Stimulated activated CD4-positive, alpha-beta T cell treated with anti-CD3 and anti-CD28 coated beads, Interleukin-12 subunit alpha, Interleukin-12 subunit beta, amount 100 ng/mL, for 4 hours (primary cell): ENCODE data around the gene LRIG3.
"Not testable (repeated sequence)": the region's sequence is repeated elsewhere in the genome, so short reads cannot be mapped to it uniquely, and the experiment has no call there.

Experiments used
- DNase-seq: peaks from one replicate; pipeline ENCODE4 v3.0.0-alpha.2; 2020

LRIG3 gene

DNA sequence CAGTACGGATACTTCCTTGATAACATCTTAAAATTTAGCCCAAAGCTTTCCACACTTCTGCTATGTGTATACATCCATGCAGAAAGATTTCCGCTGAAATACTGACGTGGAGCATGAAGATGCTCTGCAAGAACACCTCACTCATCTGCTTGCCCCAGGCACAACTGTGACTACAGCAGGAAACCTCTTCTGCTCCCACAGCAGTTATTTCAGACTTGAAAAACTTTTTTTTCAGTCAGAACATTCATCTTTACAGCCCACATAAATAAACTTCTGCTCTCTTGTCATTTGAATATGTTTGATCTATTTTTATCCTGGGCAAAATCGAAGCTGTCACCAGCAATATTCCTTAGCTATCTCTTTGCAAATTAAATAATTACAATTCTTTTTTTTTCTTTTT lies 6.8 kb upstream of the LRIG3 start:
- no peak for DNase-seq

- no peak for DNase-seq
Observed at GRCh38 chr12:58926586-58926985, 6.3 kb upstream of the LRIG3 start.

GRCh38 chr12:58925751-58926150 lies 5.4 kb upstream of the LRIG3 start:
- no peak for DNase-seq

DNA sequence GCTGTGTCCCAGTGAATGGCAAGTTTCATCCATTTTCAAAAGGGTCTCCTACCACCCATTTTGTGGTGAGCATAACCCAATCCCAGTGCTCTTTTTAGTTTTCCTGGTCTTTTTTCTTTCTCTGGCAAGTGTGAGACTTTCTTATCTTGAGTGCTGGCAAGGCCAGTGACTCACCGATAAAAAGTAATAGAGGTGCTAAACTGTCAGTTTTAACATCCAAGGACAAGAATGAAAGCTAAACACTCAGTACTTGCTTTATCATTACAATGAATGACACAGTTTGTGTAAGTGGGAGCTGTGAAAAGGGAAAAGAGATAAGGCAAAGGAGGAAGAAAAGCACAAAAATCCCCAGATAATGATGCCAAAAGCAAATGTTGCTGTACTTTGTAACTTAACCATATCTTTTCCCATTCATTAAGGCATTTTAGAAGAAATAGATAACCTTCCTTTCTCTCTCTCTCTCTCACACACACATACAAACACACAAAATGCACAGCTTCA lies 4.9 kb upstream of the LRIG3 start:
- DNase-seq, result no peak

DNA sequence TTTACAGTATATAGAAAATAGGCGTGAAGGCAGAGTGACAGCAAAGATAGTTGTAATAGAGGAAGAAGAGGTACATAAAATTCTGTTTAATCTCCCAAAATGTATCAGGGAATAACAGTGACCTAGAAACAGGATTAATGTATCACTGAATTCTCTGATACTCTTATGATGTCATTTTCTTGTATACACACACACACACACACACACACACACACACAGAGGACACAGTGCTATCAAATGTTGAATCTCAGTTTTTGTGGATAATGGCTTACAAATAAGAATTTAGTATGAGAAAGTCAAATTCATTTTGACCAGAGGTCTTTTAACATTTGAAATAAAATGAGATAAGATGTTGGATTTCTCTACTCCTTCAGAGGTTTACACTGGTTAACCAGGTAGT lies 4.3 kb upstream of the LRIG3 start:
- no peak for DNase-seq

- DNase-seq, result no peak
Observed at GRCh38 chr12:58923781-58924180, 3.5 kb upstream of the LRIG3 start.

DNA sequence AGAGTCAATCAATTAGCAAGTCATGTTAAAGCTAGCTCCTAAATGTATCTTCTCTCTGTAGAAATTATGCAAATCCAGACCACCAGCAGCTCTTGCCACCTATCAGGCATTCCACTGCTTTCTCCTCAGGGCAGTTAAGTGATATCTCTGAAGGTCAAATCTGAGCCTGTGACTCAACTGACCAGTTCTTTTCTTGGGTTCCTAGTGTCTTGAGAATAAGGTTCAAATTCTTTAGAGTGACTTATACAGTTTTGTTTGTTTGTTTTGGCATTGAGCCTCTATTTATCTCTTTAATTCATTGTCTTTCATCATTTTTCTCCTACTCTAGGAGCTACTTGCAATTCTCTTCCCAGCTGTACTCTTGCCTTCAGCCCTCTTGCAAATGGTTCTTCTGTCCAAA lies 2.5 kb upstream of the LRIG3 start:
- DNase-seq, result no peak

DNA sequence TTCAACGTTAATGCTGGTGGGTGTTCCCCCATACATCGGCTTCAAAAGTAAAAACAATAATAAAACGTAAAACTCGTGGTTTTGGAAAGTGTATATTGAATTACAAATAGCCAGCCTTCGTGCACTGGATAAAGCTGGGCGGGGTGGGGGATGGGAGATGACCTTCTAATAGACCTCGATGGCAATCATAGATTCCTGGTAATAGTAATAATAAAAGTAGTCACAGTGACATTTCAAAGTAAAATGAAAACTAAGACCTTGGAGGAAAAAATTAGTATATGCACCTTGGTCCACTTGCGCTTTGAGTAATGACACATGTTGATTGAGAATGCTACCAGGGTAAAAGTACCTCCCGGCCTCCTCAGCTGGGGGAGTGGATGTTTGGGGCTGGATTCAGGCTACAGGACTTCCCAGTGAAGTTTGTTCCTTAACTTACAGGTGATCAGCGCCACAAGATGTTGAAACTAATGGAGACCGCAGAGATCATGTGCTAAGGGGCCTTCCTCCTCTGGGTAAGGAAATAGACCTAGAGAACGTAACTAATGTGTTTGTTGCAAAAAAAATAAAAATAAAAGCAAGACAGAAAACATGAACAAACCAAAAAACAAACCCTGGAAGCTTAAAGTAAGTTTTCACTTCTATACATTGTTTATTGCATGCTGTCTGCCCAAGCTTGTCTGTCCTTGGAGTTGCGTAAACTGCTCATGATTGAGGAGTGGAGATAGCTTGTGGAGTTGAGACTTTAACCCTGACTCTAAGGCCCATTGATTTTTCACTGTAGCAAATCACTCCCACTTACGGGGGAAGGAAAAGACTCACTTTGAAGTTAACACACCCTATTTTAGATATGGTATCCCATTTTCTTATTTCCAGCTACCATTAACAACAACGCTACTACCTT lies 907 bp upstream of the LRIG3 start:
- no peak for DNase-seq

DNA sequence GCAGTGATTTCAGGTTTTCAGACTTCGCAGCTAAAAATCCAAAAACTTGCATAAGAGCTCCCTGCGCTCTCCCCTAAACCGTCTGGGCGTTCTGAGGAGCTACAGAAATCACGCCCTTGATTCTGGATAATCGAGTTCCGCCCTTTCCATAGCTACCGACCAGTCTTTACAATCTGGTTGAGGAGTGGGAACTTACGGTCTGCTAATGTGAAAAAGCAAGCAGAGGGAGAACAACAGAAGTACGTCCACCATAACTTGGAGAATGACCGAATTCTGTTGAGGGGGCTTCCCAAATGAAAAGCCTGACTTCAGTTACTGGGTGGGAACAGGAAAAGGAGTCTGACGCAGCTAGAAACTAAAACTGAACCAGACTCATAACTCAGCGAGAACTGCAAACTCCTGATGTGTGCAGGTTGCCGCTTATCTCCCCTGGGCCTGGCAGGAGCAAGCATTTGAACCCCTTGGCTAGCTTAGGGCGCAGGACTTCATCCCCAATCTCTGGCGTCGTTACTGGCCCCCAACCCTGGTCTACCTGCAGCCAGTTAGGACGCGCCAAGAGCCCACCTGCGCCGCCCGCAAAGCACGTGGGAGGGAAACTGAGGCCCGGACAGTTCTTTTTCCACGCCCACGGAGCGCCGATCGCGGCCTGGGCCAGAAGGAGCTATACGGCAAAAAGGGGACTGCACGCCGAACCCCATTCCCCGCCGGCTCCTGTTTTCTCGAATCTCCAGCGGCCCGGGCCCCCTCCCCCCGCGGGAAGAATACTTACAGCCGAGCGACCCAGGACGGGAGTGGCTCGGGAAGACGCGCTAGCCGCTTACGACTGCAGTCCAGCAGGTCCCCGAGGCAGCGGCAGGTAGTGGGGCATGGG lies 838 bp downstream of the LRIG3 start:
- DNase-seq, result no peak

DNA sequence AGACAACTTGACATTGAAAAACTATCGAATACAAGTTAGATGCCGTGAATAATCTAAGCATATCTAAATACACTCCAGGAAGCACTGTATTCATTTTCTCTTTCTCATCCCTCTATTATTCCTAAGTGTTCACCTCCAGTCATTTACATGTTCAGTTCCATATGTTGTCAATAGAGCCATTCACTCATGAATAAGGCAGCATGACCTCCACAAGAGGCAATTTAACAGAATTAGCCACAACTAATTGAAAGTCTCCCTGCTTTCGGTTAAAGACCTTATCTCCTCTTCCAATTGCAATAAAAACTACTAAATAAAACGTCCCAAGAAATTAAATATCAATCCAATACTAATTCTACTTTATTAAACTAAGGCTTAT lies 1.8 kb downstream of the LRIG3 start:
- no peak for DNase-seq

- no peak for DNase-seq
Observed at GRCh38 chr12:58917699-58918468, 2.4 kb downstream of the LRIG3 start.

DNA sequence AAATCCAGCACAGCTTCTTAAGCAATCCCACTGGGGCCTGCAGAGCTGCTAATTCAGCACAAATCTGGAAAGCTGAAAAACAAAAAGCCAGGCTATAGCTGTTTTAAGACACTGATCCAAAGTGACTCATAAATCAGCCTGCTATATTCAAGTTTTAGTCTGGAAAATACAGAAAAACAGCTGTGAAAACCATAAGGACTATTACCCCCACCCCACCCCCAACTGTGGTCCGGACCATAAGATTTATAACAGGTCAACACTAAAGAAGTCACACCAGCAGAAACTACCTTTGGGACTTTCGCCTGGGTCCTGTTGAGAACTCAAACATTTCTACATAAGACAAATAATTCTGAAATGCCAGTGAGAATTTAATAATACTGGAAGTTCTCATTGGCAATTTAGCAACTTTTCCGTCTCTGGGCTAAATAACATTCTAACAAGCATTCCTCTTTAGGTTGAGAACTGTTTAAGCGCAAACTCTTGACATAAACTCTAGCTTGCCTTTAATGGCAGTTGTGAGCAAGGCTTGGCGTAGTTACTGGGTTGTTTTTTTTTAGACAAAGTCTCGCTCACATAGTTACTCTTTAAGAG lies 3.3 kb downstream of the LRIG3 start:
- DNase-seq, result no peak

- no peak for DNase-seq
Observed at GRCh38 chr12:58916161-58916621, 4.1 kb downstream of the LRIG3 start.

GRCh38 chr12:58915634-58916033 lies 4.7 kb downstream of the LRIG3 start:
- no peak for DNase-seq

GRCh38 chr12:58915037-58915436 lies 5.3 kb downstream of the LRIG3 start:
- no peak for DNase-seq

- no peak for DNase-seq
Observed at GRCh38 chr12:58914457-58914856, 5.8 kb downstream of the LRIG3 start.

DNA sequence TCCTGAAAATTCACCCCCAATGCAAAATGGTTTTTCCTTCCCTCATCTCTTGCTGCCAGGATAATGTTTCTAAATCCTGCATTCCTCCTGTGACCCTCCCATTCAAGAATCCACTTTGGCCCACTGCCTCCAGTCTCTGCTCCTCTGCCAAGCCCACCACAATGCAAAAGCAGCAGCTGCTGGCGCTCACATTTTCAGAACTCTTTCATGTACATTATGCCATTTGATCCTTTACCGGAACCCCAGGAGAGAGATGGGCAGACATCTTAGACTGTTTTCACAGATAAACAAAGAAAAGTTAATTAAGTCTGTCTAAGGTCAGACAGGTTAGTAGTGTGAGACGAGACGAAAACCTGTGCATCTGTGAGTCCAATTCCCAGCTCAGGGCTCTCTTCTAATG lies 12.9 kb downstream of the LRIG3 start:
- no peak for DNase-seq

DNA sequence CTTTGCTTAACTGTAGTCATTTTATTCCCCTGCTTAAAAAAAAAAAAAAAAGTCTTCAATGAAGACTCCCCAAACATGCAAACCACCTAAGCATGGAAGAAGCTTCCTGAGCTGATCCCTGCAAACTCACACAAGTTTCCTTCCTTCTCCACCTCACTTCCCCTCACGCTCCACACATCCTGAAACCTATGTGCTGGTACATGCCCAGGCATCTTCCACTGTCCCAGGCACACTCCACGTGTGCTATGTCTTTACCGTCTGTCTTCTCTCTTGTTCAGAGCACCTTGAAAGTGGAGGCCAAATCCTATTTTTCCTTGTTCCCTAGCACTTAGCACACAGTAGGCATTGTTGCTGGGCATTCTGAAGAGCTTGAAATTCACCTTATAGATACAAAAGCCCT lies 13.4 kb downstream of the LRIG3 start:
- DNase-seq, result no peak

DNA sequence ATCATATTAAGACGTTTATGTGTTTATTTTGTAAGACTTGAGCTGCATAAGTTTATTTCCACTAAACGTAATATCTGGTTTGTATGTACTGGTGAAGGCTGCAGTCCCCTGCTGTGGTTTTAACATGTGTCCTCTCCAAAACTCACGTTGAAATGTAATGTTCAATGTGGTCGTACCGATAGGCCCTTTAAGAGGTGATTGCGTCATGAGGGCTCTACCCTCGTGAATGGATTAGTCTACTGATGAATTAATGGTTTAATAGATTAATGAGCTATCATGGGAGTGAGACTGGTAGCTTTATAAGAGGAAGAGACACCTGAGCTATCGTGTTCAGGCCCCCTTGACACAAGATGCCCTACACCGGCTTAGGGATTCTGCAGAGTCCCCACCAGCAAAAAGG lies 14.9 kb downstream of the LRIG3 start:
- no peak for DNase-seq

DNA sequence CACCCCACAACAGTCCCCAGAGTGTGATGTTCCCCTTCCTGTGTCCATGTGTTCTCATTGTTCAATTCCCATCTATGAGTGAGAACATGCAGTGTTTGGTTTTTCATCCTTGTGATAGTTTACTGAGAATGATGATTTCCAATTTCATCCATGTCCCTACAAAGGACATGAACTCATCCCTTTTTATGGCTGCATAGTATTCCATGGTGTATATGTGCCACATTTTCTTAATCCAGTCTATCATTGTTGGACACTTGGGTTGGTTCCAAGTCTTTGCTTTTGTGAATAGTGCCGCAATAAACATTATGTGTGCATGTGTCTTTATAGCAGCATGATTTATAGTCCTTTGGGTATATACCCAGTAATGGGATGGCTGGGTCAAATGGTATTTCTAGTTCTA lies 17.6 kb downstream of the LRIG3 start:
- not testable (repeated sequence) for DNase-seq

DNA sequence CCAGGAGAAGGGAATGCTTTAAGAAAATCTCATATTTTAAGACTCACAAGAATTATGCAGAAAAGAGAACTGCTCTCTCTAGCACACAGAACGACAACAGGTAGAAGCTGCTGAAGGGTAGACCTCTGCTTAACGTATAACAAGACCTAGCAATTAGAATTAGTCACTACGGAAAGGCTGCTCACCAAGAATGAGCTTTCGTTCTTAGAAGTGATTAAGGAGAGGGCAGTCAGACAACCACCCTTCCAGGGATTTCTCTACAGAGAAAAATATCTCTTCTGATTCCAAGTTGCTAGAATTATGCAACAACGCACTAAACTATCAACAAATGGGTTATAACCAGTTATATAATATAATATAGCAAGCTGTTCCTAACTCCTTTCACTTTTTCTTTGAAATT lies 18.6 kb downstream of the LRIG3 start:
- DNase-seq, result no peak

GRCh38 chr12:58897969-58898368 lies 22.3 kb downstream of the LRIG3 start:
- DNase-seq, result no peak

- DNase-seq, result no peak
Observed at GRCh38 chr12:58896278-58896677, 24.0 kb downstream of the LRIG3 start.
